C4-2B (cell line): Measurements from ENCODE around the gene TTLL6.

Experiments used
- H3K27ac ChIP-seq: fragments of 450-650 bp; 2 replicates; pipeline ENCODE4 v1.5.1; 2017
- ZFX ChIP-seq: fragments of 450-650 bp; IDR thresholded peaks from 2 replicates; pipeline ENCODE4 v1.6.1; 2017
- TF ChIP-seq, protein P1 (sequence below): fragments of 450-650 bp; conservative IDR thresholded peaks from 2 replicates; pipeline ENCODE4 v1.5.1; 2017; ENCODE audit warnings: mild to moderate bottlenecking

Gene TTLL6

DNA sequence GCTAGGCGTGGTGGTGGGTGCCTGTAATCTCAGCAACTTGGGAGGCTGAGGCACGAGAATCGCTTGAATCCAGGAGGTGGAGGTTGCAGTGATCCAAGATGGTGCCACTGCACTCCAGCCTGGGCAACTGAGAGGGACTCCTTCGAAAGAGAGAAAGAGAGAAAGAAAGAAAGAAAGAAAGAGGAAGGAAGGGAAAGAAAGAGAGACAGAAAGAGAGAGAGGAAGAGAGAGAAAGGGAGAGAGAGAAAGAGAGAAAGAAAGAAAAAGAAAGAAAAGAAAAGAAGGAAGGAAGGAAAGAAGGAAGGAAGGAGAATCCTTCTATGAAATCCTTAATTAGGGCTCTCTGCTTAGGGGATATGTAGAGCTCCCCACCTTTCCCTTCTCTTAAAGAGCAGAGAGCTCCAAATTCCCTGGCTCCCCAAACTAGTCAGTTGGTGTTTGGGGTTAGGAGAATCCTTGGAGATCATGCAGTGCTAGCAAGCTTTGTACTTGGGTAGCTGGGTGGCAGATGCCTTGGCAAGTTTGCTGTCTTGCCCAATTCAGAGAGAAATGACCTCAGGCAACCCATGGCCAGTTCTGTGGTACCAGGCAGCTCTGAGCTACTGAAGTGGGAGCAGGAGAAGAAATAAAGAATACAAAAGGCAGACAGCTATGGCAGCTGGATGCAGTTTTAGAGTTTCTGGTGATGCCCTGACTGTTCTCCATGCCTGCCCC lies 79.5 kb downstream of the TTLL6 start:
- no peak for TF ChIP-seq ZFX
- H3K27ac ChIP-seq, result no peak overlapping the region

DNA sequence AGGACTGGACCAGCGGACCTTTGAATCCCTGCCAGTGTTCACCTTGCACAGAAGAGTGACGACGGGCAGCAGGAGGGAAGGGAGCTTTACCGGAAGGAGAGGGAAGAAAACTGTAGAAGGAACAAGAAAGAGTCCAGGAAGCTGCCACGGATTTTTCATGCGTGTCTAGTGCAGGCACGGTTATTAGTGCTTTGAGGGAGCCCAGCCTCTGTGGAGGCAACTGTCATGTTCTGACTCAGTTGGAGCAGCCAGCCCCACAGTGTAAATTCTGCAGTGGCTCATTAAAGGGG lies 82.0 kb downstream of the TTLL6 start:
- TF ChIP-seq ZFX, result no peak
- TF ChIP-seq, protein P1, sequence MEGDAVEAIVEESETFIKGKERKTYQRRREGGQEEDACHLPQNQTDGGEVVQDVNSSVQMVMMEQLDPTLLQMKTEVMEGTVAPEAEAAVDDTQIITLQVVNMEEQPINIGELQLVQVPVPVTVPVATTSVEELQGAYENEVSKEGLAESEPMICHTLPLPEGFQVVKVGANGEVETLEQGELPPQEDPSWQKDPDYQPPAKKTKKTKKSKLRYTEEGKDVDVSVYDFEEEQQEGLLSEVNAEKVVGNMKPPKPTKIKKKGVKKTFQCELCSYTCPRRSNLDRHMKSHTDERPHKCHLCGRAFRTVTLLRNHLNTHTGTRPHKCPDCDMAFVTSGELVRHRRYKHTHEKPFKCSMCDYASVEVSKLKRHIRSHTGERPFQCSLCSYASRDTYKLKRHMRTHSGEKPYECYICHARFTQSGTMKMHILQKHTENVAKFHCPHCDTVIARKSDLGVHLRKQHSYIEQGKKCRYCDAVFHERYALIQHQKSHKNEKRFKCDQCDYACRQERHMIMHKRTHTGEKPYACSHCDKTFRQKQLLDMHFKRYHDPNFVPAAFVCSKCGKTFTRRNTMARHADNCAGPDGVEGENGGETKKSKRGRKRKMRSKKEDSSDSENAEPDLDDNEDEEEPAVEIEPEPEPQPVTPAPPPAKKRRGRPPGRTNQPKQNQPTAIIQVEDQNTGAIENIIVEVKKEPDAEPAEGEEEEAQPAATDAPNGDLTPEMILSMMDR, result no peak

DNA sequence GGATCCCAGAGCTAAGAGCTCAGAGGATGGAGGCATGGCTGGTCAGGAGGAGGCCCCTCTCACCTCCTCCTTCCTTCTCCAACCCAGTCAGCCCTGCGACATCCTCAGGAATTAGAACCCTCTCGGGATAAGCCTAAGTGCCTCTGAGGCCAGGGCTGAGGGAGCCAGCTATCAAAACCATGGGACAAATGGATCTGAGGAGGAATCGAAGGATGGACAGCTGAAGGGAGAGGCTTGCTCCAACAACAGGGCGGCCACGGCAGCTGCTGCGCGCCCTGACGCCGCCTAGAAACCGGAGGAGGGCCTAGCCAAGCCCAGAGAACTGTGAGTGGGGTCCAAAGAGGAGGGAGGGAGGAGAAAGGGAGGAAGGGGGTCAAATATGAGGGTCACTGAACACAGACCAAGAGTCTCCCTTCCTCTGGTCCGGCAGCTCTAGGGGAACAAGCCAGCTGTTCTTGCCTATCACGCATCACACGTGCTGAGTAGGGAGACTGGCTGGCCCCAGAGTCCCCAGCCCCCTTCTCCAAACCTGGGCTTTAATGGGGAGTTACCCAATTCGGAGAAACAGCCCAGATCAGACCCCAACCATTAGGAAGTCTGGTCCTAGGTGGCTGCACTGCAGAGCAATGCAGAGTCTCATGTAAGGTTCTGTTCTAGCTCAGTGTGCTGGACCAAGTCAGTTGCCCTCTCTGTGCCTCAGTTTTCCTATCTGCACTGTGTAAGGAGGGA lies 82.5 kb downstream of the TTLL6 start:
- peak overlapping the region; percentile 93 for H3K27ac ChIP-seq
- TF ChIP-seq ZFX, result 0 out of 2 replicates have a peak, but pooled peaks have one; percentile 26
- TF ChIP-seq, protein P1, result no peak

More for the DNA sequence above, 82.0 kb downstream of the TTLL6 start:
- H3K27ac ChIP-seq, result peak overlapping the region; percentile 93

DNA sequence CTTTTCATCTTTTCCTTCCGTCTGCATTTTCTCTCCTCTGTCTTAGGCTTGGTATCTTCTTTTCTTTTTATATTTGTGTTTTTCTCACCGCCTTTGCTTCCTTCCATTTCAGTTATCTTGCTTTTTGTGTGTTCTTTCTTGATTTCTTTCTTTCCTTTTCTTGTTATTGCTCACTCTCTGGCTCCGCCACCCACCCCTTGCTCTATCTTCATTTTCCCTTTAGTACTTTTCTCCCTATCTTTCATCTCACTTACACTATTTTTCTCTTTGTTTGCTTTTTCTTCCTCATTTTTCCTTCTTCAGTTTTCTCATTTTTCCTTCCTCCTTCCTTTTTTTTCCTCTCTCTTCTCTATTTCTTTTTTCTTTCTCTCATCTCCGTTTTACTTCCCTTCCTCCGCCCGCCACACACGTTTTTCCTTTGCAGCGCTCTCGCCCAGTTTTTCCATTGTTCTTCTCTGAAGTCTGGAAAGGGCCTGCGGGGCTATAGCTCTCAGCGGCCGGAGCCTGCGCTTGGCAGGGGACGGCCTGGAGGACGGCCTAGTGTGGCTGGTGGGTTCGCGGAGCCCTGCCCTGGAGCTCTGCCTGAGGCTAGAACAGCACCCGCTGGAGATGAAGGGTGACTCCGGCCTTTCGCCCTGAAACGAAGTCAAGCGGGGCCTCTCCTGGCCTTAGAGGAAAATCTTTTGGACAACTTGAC lies 83.2 kb downstream of the TTLL6 start:
- H3K27ac ChIP-seq, result peak overlapping the region; percentile 93
- peak; percentile 73 for TF ChIP-seq ZFX
- TF ChIP-seq, protein P1, result no peak

DNA sequence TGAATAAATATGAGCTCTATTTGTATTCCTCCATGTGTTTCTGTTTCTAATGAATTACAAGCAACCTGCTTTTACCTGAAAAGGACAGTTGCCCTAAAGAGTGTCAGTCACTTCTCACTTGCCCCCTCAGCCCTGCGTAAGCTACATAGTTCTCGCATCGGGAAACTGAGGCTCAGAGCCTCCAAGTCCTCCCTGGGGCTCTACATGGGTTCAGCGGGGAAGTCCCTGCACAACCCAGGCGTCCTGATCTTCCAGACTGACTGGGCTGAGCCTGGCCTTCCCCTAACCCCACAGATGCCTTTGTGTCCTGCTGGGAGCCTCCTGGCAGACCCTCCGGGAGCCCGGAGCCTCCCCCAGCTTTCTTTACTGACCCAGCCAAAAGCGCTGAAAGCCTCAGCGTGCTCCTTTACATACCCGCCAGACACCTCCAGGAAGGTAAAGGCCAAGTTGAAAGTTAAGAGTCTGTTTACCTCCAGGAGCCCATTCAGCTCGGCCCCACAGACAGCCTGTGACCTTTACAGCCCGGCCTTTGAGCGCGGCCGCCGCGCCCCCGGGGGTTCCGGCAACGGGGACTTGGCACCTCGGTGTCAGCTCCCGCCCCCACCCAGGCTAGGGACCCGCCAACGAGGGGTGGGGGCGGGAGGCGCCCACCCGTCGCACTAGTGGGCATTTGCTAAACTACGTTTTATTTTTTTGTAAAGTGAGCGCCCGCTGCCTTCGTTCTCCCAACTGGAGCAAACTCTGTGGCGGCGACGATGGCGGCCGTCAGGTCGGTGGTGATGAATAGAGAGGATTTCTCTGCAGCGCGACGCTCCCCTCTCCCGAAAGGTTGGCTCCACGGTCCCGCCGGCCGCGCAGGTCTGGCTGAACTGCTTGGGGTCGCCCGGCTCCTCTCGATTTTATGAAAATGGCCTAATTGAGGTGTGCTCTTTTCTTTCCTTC lies 84.1 kb downstream of the TTLL6 start:
- TF ChIP-seq, protein P1, result no peak
- 0 out of 2 replicates have a peak, but pooled peaks have one; percentile 25 for TF ChIP-seq ZFX
- H3K27ac ChIP-seq, result peak overlapping the region; percentile 93

DNA sequence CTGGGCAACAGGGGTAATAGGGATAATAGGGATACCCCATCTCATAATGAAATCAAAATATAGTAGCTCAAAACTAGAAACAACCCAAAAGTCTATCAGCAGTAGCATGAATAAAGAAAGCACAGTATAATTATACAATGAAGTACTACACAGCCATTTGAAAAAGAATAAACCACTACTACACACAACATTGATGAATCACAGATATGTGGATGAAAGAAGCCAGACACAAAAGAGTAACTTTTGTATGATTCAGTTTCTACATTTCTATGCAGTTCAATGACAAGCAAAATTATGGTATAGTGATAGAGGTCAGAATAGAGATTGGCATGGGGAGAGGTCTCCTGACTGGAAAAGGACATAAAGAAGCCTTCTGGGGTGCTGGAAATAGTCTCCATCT lies 85.7 kb downstream of the TTLL6 start:
- H3K27ac ChIP-seq, result no peak overlapping the region
- TF ChIP-seq, protein P1, result no peak
- no peak for TF ChIP-seq ZFX

DNA sequence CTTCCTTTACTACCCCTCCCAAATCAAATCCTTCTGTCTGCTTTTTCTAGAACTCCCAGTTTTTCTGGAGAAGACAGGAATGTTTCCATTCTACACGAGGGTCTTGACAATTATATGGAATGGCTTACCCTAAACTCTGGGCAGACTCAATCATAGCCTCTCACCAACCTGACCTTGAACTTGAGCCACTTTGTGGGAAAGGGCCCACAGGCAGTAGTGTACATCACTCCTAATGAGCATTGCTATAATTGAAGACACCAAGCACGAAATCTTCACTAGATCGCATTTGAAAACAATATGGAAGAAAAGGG lies 86.8 kb downstream of the TTLL6 start:
- TF ChIP-seq ZFX, result no peak
- TF ChIP-seq, protein P1, result no peak
- peak overlapping the region; percentile 98 for H3K27ac ChIP-seq
